Mesendoderm (in vitro differentiated cells): ENCODE data around the gene CISTR.

ENCODE experiments used
- DNase-seq: peaks from one replicate; pipeline ENCODE4 v3.0.0; 2013
- H2AK5ac ChIP-seq: 2 replicates; pipeline ENCODE4 v1.6.1; 2013; ENCODE audit warnings: low read length, inconsistent platforms
- H2BK120ac ChIP-seq: 2 replicates; pipeline ENCODE4 v1.6.1; 2013; ENCODE audit warnings: low read depth, mild to moderate bottlenecking, low read length, moderate library complexity, mixed read lengths
- H2BK15ac ChIP-seq: replicated peaks from 2 replicates; pipeline ENCODE4 v1.6.1; 2013; ENCODE audit warnings: low read depth, mild to moderate bottlenecking, moderate library complexity
- H2BK5ac ChIP-seq: 2 replicates; pipeline ENCODE4 v1.6.1; 2013; ENCODE audit warnings: low read length, inconsistent platforms
- H3K18ac ChIP-seq: 2 replicates; pipeline ENCODE4 v1.6.1; 2013; ENCODE audit warnings: mild to moderate bottlenecking, low read length, mixed read lengths
- H3K23ac ChIP-seq: one replicate; pipeline ENCODE4 v1.6.1; 2013; ENCODE audit warnings: low read length
- H3K27ac ChIP-seq: 2 replicates; pipeline ENCODE4 v1.5.1; 2013; ENCODE audit warnings: low read depth, mild to moderate bottlenecking, inconsistent platforms, low read length, moderate library complexity
- H3K27me3 ChIP-seq: 2 replicates; pipeline ENCODE4 v1.6.1; 2013; ENCODE audit warnings: low read length, control low read depth, mild to moderate bottlenecking, inconsistent platforms; ENCODE audit not compliant: insufficient read depth, poor library complexity
- H3K36me3 ChIP-seq: 2 replicates; pipeline ENCODE4 v1.6.1; 2013; ENCODE audit warnings: low read length, inconsistent platforms; ENCODE audit not compliant: control insufficient read depth, insufficient read depth
- H3K4ac ChIP-seq: one replicate; pipeline ENCODE4 v1.6.1; 2013; ENCODE audit warnings: low read depth, mild to moderate bottlenecking, low read length, moderate library complexity
- H3K4me1 ChIP-seq: 2 replicates; pipeline ENCODE4 v1.6.1; 2013; ENCODE audit warnings: low read depth, low read length, inconsistent platforms; ENCODE audit not compliant: control insufficient read depth
- H3K4me2 ChIP-seq: 2 replicates; pipeline ENCODE4 v1.6.1; 2013; ENCODE audit warnings: low read length
- H3K4me3 ChIP-seq: 2 replicates; pipeline ENCODE4 v1.5.1; 2013; ENCODE audit warnings: mild to moderate bottlenecking, low read length
- H3K56ac ChIP-seq: one replicate; pipeline ENCODE4 v1.6.1; 2013; ENCODE audit warnings: low read length
- H3K79me1 ChIP-seq: 2 replicates; pipeline ENCODE4 v1.6.1; 2013; ENCODE audit warnings: low read length, inconsistent platforms
- H3K79me2 ChIP-seq: 2 replicates; pipeline ENCODE4 v1.6.1; 2013; ENCODE audit warnings: mild to moderate bottlenecking, low read length; ENCODE audit not compliant: control insufficient read depth, insufficient read depth
- H3K9ac ChIP-seq: 2 replicates; pipeline ENCODE4 v1.6.1; 2013; ENCODE audit warnings: low read length, inconsistent platforms
- H4K5ac ChIP-seq: one replicate; pipeline ENCODE4 v1.6.1; 2013; ENCODE audit warnings: low read length
- H4K8ac ChIP-seq: one replicate; pipeline ENCODE4 v1.6.1; 2013; ENCODE audit warnings: low read depth, mild to moderate bottlenecking, control low read depth, low read length, moderate library complexity
- WGBS: extraction: QIAGEN DNeasy Blood & Tissue Kit; methylation state at CpG from one replicate; pipeline ENCODE4 v1.1.7; 2013; ENCODE audit warnings: low lambda C conversion rate, missing lambda C conversion rate; ENCODE audit not compliant: insufficient coverage; ENCODE audit errors: extremely low coverage; 5-methylcytosine and 5-hydroxymethylcytosine counted together

Gene CISTR

DNA sequence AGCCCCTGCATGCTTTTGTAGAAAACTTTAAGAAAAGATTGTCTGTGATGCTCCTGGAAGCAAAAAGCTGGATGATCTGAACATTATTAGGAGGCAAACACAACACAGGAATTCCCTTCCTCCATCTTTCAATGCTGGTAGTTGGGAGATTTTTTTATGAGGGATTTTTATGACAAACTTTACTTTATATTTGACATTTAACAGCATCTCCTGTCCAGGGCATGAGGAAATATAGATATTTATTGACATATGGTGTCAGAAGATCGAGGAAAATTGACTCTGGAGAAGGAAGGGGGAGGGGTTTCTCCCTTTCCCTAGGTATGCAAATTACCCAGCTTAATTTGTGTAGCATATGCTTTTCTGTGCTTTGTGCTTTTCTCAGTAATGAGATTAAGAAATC is 37.8 kb upstream of the CISTR start:
- no peak overlapping the region for H2BK15ac ChIP-seq
- no peak overlapping the region for H3K9ac ChIP-seq
- no peak overlapping the region for H2AK5ac ChIP-seq
- no peaks in the 10 kb centered on the region for H3K36me3 ChIP-seq
- H3K27me3 ChIP-seq: no peaks in the 10 kb centered on the region
- no peaks in the 10 kb centered on the region for H3K4me1 ChIP-seq
- no peak overlapping the region for H3K4me2 ChIP-seq
- no peaks in the 10 kb centered on the region for H3K79me1 ChIP-seq
- H3K56ac ChIP-seq: no peak overlapping the region
- H3K4ac ChIP-seq: no peak overlapping the region
- H3K4me3 ChIP-seq: no peak overlapping the region
- no peak overlapping the region for H4K5ac ChIP-seq
- H4K8ac ChIP-seq: no peak overlapping the region
- H2BK120ac ChIP-seq: no peak overlapping the region
- H3K27ac ChIP-seq: no peak overlapping the region
- H3K18ac ChIP-seq: no peak overlapping the region
- H3K23ac ChIP-seq: no peak overlapping the region
- no peak for DNase-seq
- no CpG with 5 or more reads among the region's 1 CpG for WGBS
- H3K79me2 ChIP-seq: no peaks in the 10 kb centered on the region
- no peak overlapping the region for H2BK5ac ChIP-seq

DNA sequence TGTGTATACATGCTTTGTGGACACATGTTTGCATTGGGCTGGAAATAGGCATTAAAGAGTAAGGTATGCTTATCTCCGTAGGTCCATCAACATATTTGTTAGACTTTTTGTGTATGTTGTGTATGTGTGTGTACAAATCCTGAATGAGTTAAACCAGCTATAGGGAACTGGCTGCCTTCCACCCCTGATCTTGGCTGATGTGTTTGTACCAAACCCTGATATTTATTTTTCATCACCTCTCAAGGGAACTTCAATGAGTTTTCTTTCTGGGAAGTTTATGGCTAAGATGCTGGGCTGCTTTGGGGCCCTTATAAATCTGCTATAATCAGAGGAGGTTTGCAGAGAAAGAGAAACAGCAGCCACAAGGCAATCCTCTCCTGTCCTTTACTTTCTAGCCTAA is 37.1 kb upstream of the CISTR start:
- Histone ChIP-seq H2BK15ac (no peak overlapping the region), H3K4ac (no peak overlapping the region), H3K23ac (no peak overlapping the region), H3K18ac (no peak overlapping the region), H3K36me3 (no peaks in the 10 kb centered on the region), H3K79me1 (no peaks in the 10 kb centered on the region), H3K9ac (no peak overlapping the region), H3K27ac (no peak overlapping the region), H4K8ac (no peak overlapping the region), H2BK5ac (no peak overlapping the region), H2AK5ac (no peak overlapping the region), H3K27me3 (no peaks in the 10 kb centered on the region), H3K4me1 (no peaks in the 10 kb centered on the region), H2BK120ac (no peak overlapping the region), H4K5ac (no peak overlapping the region), H3K56ac (no peak overlapping the region), H3K4me2 (no peak overlapping the region), H3K79me2 (no peaks in the 10 kb centered on the region), H3K4me3 (no peak overlapping the region)
- no peak for DNase-seq
- WGBS: no CpG with 5 or more reads among the region's 1 CpG

DNA sequence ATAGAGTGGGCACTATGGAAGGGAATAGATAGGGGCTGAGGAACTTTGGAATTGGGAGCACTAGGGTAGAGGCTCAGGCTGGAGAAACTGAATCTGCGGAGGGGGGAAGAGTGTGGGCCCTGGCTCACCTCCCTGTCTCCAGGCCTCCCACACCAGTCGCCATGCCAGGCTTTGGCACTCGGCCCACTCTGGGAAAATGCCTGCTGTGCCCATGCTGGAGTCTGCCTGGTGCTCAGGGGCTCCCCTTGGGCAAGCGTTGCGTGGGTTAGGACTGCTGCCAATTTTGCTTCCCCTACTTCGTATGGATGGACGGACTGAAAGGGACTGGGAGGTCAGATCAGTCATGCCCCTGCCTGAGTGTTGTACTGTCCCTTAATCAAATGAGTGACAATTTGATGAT is 34.6 kb upstream of the CISTR start:
- Histone ChIP-seq H2BK120ac (no peak overlapping the region), H3K79me1 (no peaks in the 10 kb centered on the region), H3K9ac (no peak overlapping the region), H3K4me2 (no peak overlapping the region), H3K4me1 (no peaks in the 10 kb centered on the region), H4K8ac (no peak overlapping the region), H3K18ac (no peak overlapping the region), H3K4me3 (no peak overlapping the region), H3K79me2 (no peaks in the 10 kb centered on the region), H3K23ac (no peak overlapping the region), H3K27me3 (no peaks in the 10 kb centered on the region), H3K36me3 (no peaks in the 10 kb centered on the region), H3K27ac (no peak overlapping the region), H3K4ac (no peak overlapping the region), H2BK5ac (no peak overlapping the region), H4K5ac (no peak overlapping the region), H2BK15ac (no peak overlapping the region), H3K56ac (no peak overlapping the region), H2AK5ac (no peak overlapping the region)
- DNase-seq: no peak
- no CpG with 5 or more reads among the region's 7 CpGs for WGBS

DNA sequence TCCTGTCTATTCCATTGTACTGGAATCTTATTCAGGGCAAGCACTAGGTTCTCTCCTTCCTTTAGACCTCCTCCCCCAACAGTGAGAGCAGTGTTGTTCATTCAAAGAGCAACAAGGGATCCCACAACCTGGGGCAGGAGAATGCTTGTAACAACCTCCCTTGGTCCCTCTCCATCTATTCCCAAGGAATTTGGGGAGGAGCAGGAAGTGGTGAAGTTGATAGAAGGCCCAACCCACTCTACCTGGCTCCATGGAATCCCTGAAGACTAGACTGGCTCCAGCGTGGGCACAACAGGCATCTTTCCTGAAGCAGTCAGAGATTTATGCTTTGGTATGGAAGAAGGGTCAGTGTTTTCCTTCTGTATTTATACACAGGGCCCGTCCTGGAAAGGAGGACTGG is 33.4 kb upstream of the CISTR start:
- Histone ChIP-seq H2BK5ac (no peak overlapping the region), H3K27me3 (no peaks in the 10 kb centered on the region), H3K56ac (no peak overlapping the region), H3K36me3 (no peaks in the 10 kb centered on the region), H4K5ac (no peak overlapping the region), H3K4ac (no peak overlapping the region), H3K18ac (no peak overlapping the region), H3K79me1 (no peaks in the 10 kb centered on the region), H2BK15ac (no peak overlapping the region), H4K8ac (no peak overlapping the region), H3K4me2 (no peak overlapping the region), H3K23ac (no peak overlapping the region), H3K9ac (no peak overlapping the region), H3K27ac (no peak overlapping the region), H3K4me1 (no peaks in the 10 kb centered on the region), H3K79me2 (no peaks in the 10 kb centered on the region), H2AK5ac (no peak overlapping the region), H3K4me3 (no peak overlapping the region), H2BK120ac (no peak overlapping the region)
- no CpG with 5 or more reads among the region's 2 CpGs for WGBS
- DNase-seq: no peak

DNA sequence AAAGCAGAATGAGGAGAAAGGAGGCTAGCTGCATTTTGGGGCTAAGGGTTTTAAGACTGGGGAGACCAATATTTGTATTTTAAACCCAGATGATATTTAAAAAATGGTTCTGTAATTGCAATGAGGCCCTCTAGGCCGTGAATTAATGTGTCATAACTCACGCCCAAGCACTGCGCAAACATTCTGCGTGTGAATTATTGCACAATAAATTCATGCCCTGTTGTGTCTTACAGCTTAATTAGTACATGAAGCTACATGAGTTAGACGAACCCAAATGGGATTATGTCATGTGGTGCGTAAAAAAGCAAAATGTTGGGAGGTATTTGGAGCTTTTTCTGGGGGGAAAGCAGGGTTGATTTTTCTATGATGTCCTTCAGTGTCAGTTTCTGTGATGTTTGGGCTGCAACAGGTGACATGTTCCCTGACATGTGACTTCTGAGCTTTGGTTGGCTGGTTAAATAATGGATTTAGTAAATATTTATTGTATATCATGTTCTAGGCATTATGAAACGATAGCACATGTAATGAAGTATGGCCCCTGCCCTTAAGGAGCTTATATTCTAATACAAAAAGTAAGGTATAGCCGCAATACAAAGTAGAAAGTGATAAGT is 30.4 kb upstream of the CISTR start:
- Histone ChIP-seq H4K5ac (no peak overlapping the region), H3K23ac (no peak overlapping the region), H2BK5ac (no peak overlapping the region), H3K4me2 (no peak overlapping the region), H3K18ac (no peak overlapping the region), H3K4me1 (no peaks in the 10 kb centered on the region), H3K56ac (no peak overlapping the region), H3K27ac (no peak overlapping the region), H2AK5ac (no peak overlapping the region), H4K8ac (no peak overlapping the region), H3K4ac (no peak overlapping the region), H3K4me3 (no peak overlapping the region), H3K9ac (no peak overlapping the region), H2BK120ac (no peak overlapping the region), H3K79me2 (no peaks in the 10 kb centered on the region), H3K27me3 (no peaks in the 10 kb centered on the region), H3K79me1 (no peaks in the 10 kb centered on the region), H3K36me3 (no peaks in the 10 kb centered on the region), H2BK15ac (no peak overlapping the region)
- WGBS: no CpG with 5 or more reads among the region's 8 CpGs
- DNase-seq: no peak

DNA sequence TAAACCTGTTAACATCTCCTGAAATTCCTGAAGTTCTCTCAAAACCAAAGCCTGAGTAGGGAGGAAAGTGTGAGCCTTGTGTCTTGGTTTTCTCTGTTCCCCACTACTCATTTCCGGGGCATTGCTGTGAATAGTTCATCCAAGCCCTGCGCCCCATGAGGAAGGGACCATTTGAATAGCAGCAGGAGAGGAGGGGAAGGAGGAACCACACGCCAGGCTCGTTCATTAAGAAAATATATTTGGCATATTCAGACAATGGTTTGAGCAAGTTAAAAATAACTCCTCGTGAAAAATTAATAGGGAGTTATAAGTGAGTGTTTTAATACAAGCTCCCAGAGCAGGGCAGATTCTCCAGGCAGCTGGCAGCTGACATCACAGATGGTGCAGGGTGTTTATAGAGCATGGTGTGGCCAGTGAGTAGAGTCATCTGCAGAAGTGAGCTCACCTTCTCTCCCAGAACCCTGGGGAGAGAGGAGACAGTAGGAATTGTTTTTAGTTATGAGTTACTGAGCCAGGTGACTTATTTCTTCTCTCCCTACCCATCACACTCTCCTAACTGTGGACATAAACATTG is 29.5 kb upstream of the CISTR start:
- Histone ChIP-seq H2BK5ac (no peak overlapping the region), H3K56ac (no peak overlapping the region), H3K79me2 (no peaks in the 10 kb centered on the region), H4K5ac (no peak overlapping the region), H2BK15ac (no peak overlapping the region), H3K36me3 (no peaks in the 10 kb centered on the region), H3K79me1 (no peaks in the 10 kb centered on the region), H3K23ac (no peak overlapping the region), H3K4ac (no peak overlapping the region), H3K27me3 (no peaks in the 10 kb centered on the region), H2AK5ac (no peak overlapping the region), H3K27ac (no peak overlapping the region), H3K4me1 (no peaks in the 10 kb centered on the region), H4K8ac (no peak overlapping the region), H2BK120ac (no peak overlapping the region), H3K4me3 (no peak overlapping the region), H3K18ac (no peak overlapping the region), H3K9ac (no peak overlapping the region), H3K4me2 (no peak overlapping the region)
- WGBS: no CpG with 5 or more reads among the region's 5 CpGs
- DNase-seq: no peak
